ENCODE measurements around the gene COA1.
"Not testable (repeated sequence)": the region's sequence is repeated elsewhere in the genome, so short reads cannot be mapped to it uniquely, and the experiment has no call there.

Gene COA1

GRCh38 chr7:43630482-43630881, 98.8 kb downstream of the COA1 start:
- Histone ChIP-seq H3K27me3 (ENCODE audit: insufficient read depth, low read length) (no peaks in the 10 kb centered on the region), H3K4me1 (ENCODE audit: insufficient read depth, low read length) (no peaks in the 10 kb centered on the region), H3K4me3 (ENCODE audit: low read length) (no peak overlapping the region), H3K36me3 (ENCODE audit: insufficient read depth, low read length) (peaks cover 65% of the 10 kb centered on the region), H3K9me3 (ENCODE audit: low read length) (peaks cover 6% of the 10 kb centered on the region), H2AFZ (ENCODE audit: low read depth, low read length) (no peak overlapping the region)

- Histone ChIP-seq H3K4me3 (ENCODE audit: low read length) (no peak overlapping the region), H3K27me3 (ENCODE audit: insufficient read depth, low read length) (no peaks in the 10 kb centered on the region), H3K9me3 (ENCODE audit: low read length) (peaks cover 4% of the 10 kb centered on the region), H2AFZ (ENCODE audit: low read depth, low read length) (no peak overlapping the region), H3K36me3 (ENCODE audit: insufficient read depth, low read length) (peaks cover 62% of the 10 kb centered on the region), H3K4me1 (ENCODE audit: insufficient read depth, low read length) (no peaks in the 10 kb centered on the region)
These were observed 99.5 kb downstream of the COA1 start for GRCh38 chr7:43629857-43630256.

GRCh38 chr7:43628431-43628830, 100.9 kb downstream of the COA1 start:
- Histone ChIP-seq H3K27me3 (ENCODE audit: insufficient read depth, low read length) (no peaks in the 10 kb centered on the region), H3K9me3 (ENCODE audit: low read length) (no peaks in the 10 kb centered on the region), H3K4me3 (ENCODE audit: low read length) (no peak overlapping the region), H3K36me3 (ENCODE audit: insufficient read depth, low read length) (peaks cover 56% of the 10 kb centered on the region), H2AFZ (ENCODE audit: low read depth, low read length) (no peak overlapping the region), H3K4me1 (ENCODE audit: insufficient read depth, low read length) (peaks cover 4% of the 10 kb centered on the region)

GRCh38 chr7:43627798-43628197, 101.5 kb downstream of the COA1 start:
- H3K4me1 ChIP-seq (ENCODE audit: insufficient read depth, low read length); H3K4me3 ChIP-seq (ENCODE audit: low read length); H2AFZ ChIP-seq (ENCODE audit: low read depth, low read length); H3K27me3 ChIP-seq (ENCODE audit: insufficient read depth, low read length); H3K9me3 ChIP-seq (ENCODE audit: low read length): not testable (repeated sequence)
- H3K36me3 ChIP-seq (ENCODE audit: insufficient read depth, low read length) = peaks cover 50% of the 10 kb centered on the region

GRCh38 chr7:43626695-43627094, 102.6 kb downstream of the COA1 start:
- H3K9me3 ChIP-seq (ENCODE audit: low read length) = no peaks in the 10 kb centered on the region
- H3K27me3 ChIP-seq (ENCODE audit: insufficient read depth, low read length) = no peaks in the 10 kb centered on the region
- no peak overlapping the region for H2AFZ ChIP-seq (ENCODE audit: low read depth, low read length)
- no peak overlapping the region for H3K4me3 ChIP-seq (ENCODE audit: low read length)
- H3K4me1 ChIP-seq (ENCODE audit: insufficient read depth, low read length) = peaks cover 4% of the 10 kb centered on the region
- peaks cover 40% of the 10 kb centered on the region for H3K36me3 ChIP-seq (ENCODE audit: insufficient read depth, low read length)

GRCh38 chr7:43625980-43626379, 103.3 kb downstream of the COA1 start:
- Histone ChIP-seq H3K36me3 (ENCODE audit: insufficient read depth, low read length) (peaks cover 35% of the 10 kb centered on the region), H3K4me3 (ENCODE audit: low read length) (no peak overlapping the region), H2AFZ (ENCODE audit: low read depth, low read length) (no peak overlapping the region), H3K9me3 (ENCODE audit: low read length) (no peaks in the 10 kb centered on the region), H3K4me1 (ENCODE audit: insufficient read depth, low read length) (peaks cover 4% of the 10 kb centered on the region), H3K27me3 (ENCODE audit: insufficient read depth, low read length) (no peaks in the 10 kb centered on the region)

GRCh38 chr7:43625453-43625852, 103.9 kb downstream of the COA1 start:
- Histone ChIP-seq H3K4me1 (ENCODE audit: insufficient read depth, low read length) (peaks cover 4% of the 10 kb centered on the region), H2AFZ (ENCODE audit: low read depth, low read length) (no peak overlapping the region), H3K9me3 (ENCODE audit: low read length) (peaks cover 2% of the 10 kb centered on the region), H3K4me3 (ENCODE audit: low read length) (no peak overlapping the region), H3K27me3 (ENCODE audit: insufficient read depth, low read length) (no peaks in the 10 kb centered on the region), H3K36me3 (ENCODE audit: insufficient read depth, low read length) (peaks cover 31% of the 10 kb centered on the region)

- Histone ChIP-seq H3K27me3 (ENCODE audit: insufficient read depth, low read length) (no peaks in the 10 kb centered on the region), H3K4me1 (ENCODE audit: insufficient read depth, low read length) (peaks cover 5% of the 10 kb centered on the region), H3K4me3 (ENCODE audit: low read length) (no peak overlapping the region), H3K9me3 (ENCODE audit: low read length) (peaks cover 2% of the 10 kb centered on the region), H2AFZ (ENCODE audit: low read depth, low read length) (no peak overlapping the region), H3K36me3 (ENCODE audit: insufficient read depth, low read length) (peaks cover 26% of the 10 kb centered on the region)
These were observed 105.2 kb downstream of the COA1 start for GRCh38 chr7:43624156-43624555.

- Histone ChIP-seq H2AFZ (ENCODE audit: low read depth, low read length) (no peak overlapping the region), H3K9me3 (ENCODE audit: low read length) (peaks cover 4% of the 10 kb centered on the region), H3K27me3 (ENCODE audit: insufficient read depth, low read length) (no peaks in the 10 kb centered on the region), H3K4me1 (ENCODE audit: insufficient read depth, low read length) (peaks cover 22% of the 10 kb centered on the region), H3K36me3 (ENCODE audit: insufficient read depth, low read length) (peaks cover 20% of the 10 kb centered on the region), H3K4me3 (ENCODE audit: low read length) (no peak overlapping the region)
These were observed 107.4 kb downstream of the COA1 start for GRCh38 chr7:43621729-43622448.

- no peak overlapping the region for H2AFZ ChIP-seq (ENCODE audit: low read depth, low read length)
- peaks cover 5% of the 10 kb centered on the region for H3K9me3 ChIP-seq (ENCODE audit: low read length)
- peaks cover 8% of the 10 kb centered on the region for H3K36me3 ChIP-seq (ENCODE audit: insufficient read depth, low read length)
- H3K4me1 ChIP-seq (ENCODE audit: insufficient read depth, low read length) = peaks cover 20% of the 10 kb centered on the region
- H3K4me3 ChIP-seq (ENCODE audit: low read length) = no peak overlapping the region
- no peaks in the 10 kb centered on the region for H3K27me3 ChIP-seq (ENCODE audit: insufficient read depth, low read length)
These were observed 109.9 kb downstream of the COA1 start for GRCh38 chr7:43619213-43620012.

GRCh38 chr7:43618073-43618472, 111.2 kb downstream of the COA1 start:
- H3K36me3 ChIP-seq (ENCODE audit: insufficient read depth, low read length) = peaks cover 4% of the 10 kb centered on the region
- H3K9me3 ChIP-seq (ENCODE audit: low read length) = peaks cover 5% of the 10 kb centered on the region
- H3K4me1 ChIP-seq (ENCODE audit: insufficient read depth, low read length) = peaks cover 18% of the 10 kb centered on the region
- H3K27me3 ChIP-seq (ENCODE audit: insufficient read depth, low read length) = no peaks in the 10 kb centered on the region
- no peak overlapping the region for H2AFZ ChIP-seq (ENCODE audit: low read depth, low read length)
- H3K4me3 ChIP-seq (ENCODE audit: low read length) = no peak overlapping the region

GRCh38 chr7:43616977-43617376, 112.3 kb downstream of the COA1 start:
- Histone ChIP-seq H3K36me3 (ENCODE audit: insufficient read depth, low read length) (peaks cover 4% of the 10 kb centered on the region), H3K9me3 (ENCODE audit: low read length) (peaks cover 5% of the 10 kb centered on the region), H2AFZ (ENCODE audit: low read depth, low read length) (no peak overlapping the region), H3K4me3 (ENCODE audit: low read length) (no peak overlapping the region), H3K4me1 (ENCODE audit: insufficient read depth, low read length) (peaks cover 28% of the 10 kb centered on the region), H3K27me3 (ENCODE audit: insufficient read depth, low read length) (no peaks in the 10 kb centered on the region)

GRCh38 chr7:43615558-43616145, 113.7 kb downstream of the COA1 start:
- H3K9me3 ChIP-seq (ENCODE audit: low read length) = peaks cover 3% of the 10 kb centered on the region
- peaks cover 4% of the 10 kb centered on the region for H3K36me3 ChIP-seq (ENCODE audit: insufficient read depth, low read length)
- peaks cover 30% of the 10 kb centered on the region for H3K4me1 ChIP-seq (ENCODE audit: insufficient read depth, low read length)
- H3K4me3 ChIP-seq (ENCODE audit: low read length) = no peak overlapping the region
- no peak overlapping the region for H2AFZ ChIP-seq (ENCODE audit: low read depth, low read length)
- no peaks in the 10 kb centered on the region for H3K27me3 ChIP-seq (ENCODE audit: insufficient read depth, low read length)
